ENCODE measurements around the gene WFIKKN1. TPM values are rescaled to one million over a fixed set of nuclear protein-coding genes. Genes with fewer than 3 reads are reported as not detected.

The WFIKKN1 gene
- total RNA-seq, 2 donors from 2014 or later, result 0.80 to 1.1 TPM

DNA sequence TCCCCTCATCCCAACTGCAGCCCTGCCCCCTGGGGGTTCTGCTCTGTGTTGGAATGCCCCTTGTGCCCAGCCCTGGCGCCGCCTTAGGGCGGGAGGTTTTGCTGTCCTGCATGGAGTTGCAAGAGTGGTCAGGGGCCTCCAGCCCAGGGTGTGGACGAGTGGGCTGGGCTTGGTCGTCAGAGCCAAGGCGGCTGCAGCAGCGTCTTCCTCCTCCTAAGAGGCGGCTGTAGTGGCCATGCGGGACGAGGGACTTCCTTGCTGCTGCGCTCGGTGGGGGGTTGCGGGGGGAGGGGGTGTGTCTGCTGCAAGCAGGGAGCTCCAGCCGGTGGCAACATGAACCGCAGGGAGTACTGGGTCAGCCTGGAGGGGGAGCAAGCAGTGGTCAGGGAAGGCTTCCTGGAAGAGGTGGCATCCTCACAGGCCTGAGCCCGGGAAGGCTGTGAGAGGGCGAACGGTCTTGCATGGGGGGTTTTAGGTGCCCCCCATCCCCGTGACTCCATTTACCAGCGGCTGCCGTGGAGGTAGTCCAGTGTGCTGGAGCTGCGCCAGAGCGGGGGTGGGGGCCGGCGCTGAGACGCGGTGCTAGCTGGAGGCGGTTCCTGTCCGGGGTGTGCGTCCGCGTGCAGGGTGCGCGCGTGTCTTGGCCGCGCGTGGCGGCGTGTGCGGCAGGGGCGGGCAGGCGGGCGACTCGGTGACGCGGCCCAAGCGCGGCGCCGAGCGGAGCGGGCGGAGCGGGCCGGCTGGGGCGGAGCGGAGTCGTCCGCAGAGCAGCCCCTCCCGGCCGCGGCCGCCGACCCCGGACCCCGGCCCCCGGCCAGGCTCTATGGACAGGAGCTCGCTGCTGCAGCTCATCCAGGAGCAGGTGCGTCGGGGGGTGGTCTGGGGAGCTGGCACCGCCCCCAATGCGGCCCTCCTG is 44.4 kb downstream of the WFIKKN1 start, which contains the start of gene RHBDL1:
RHBDL1 (plus strand) TSS at position 704 of the 916 bp plus-strand sequence; CDS start at position 824, 120 bp downstream.
- DNase-seq, result no peak
- peaks cover 18% of the 10 kb centered on the region for H3K36me3 ChIP-seq
- peaks cover 17% of the 10 kb centered on the region for H3K4me1 ChIP-seq
- no peak for TF ChIP-seq CTCF (IDR thresholded peaks at IDR 0.05)
- H3K9ac ChIP-seq (ENCODE audit: low read depth in 2 of 2, low read length in 2 of 2), result peak within 1 kb of the TSS; percentile 38 to 55
- no peaks in the 10 kb centered on the region for H3K9me3 ChIP-seq
- H3K27me3 ChIP-seq, result no peaks in the 10 kb centered on the region
- no peak within 1 kb of the TSS for H3K27ac ChIP-seq
- peak within 1 kb of the TSS; percentile 25 for H3K4me3 ChIP-seq
- intact Hi-C loops (cut with DNase I), result no loop called here

DNA sequence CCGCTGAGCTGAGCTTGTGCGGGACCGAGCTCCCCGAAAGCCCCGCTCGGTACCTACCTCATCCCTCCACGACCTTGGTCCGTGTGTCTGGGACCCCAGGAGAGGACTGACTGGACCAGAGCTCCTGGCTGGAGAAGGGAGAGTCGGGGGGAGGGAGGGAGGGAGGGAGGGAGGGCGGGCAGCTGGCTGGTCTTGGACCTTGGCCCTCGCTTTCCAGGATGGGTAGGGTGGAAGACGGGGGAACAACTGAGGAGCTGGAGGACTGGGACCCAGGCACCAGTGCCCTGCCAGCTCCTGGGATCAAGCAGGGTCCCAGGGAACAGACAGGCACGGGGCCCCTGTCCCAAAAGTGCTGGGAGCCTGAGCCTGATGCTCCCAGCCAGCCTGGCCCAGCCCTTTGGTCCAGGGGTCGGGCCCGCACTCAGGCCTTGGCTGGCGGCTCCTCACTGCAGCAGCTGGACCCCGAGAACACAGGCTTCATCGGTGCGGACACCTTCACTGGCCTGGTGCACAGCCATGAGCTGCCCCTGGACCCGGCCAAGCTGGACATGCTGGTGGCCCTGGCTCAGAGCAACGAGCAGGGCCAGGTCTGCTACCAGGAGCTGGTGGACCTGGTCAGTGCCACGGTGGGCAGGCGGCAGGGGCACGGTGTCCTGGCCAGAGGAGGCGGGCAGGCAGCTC is 45.2 kb downstream of the WFIKKN1 start:
- Histone ChIP-seq H3K4me1 (peaks cover 19% of the 10 kb centered on the region), H3K36me3 (peaks cover 15% of the 10 kb centered on the region), H3K9ac (ENCODE audit: low read depth in 2 of 2, low read length in 2 of 2) (peak overlapping the region in 1 of 2 donors; percentile 22), H3K27ac (no peak overlapping the region), H3K9me3 (no peaks in the 10 kb centered on the region), H3K4me3 (peak overlapping the region; percentile 25), H3K27me3 (no peaks in the 10 kb centered on the region)
- intact Hi-C loops (cut with DNase I), result no loop called here
- TF ChIP-seq CTCF (IDR thresholded peaks at IDR 0.05), result no peak
- no peak for DNase-seq

DNA sequence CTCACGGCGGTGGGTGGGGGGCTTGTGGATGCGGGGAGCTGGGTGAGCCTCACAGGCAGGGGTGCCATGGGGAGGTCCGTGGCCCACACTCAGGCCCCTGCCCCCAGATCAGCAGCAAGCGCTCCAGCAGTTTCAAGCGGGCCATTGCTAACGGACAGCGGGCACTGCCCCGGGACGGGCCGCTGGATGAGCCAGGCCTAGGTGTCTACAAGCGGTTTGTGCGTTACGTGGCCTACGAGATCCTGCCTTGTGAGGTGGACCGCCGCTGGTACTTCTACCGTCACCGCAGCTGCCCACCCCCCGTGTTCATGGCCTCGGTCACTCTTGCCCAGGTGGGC is 45.7 kb downstream of the WFIKKN1 start:
- DNase-seq, result no peak
- H3K9ac ChIP-seq (ENCODE audit: low read depth in 2 of 2, low read length in 2 of 2), result peak overlapping the region in 1 of 2 donors; percentile 22
- H3K27me3 ChIP-seq, result no peaks in the 10 kb centered on the region
- intact Hi-C loops (cut with DNase I), result no loop called here
- H3K36me3 ChIP-seq, result peaks cover 15% of the 10 kb centered on the region
- TF ChIP-seq CTCF (IDR thresholded peaks at IDR 0.05), result no peak
- H3K4me1 ChIP-seq, result peaks cover 24% of the 10 kb centered on the region
- H3K4me3 ChIP-seq, result no peak overlapping the region
- H3K27ac ChIP-seq, result no peak overlapping the region
- H3K9me3 ChIP-seq, result no peaks in the 10 kb centered on the region

- Histone ChIP-seq H3K9me3 (no peaks in the 10 kb centered on the region), H3K36me3 (peaks cover 13% of the 10 kb centered on the region), H3K4me1 (peaks cover 28% of the 10 kb centered on the region), H3K27me3 (no peaks in the 10 kb centered on the region), H3K9ac (ENCODE audit: low read depth in 2 of 2, low read length in 2 of 2) (peak overlapping the region in 1 of 2 donors; percentile 22), H3K4me3 (no peak overlapping the region), H3K27ac (no peak overlapping the region)
- TF ChIP-seq CTCF (IDR thresholded peaks at IDR 0.05), result no peak
- DNase-seq, result peak; percentile 94
- intact Hi-C loops (cut with DNase I), result no loop called here
Observed at GRCh38 chr16:676913-677312, 46.1 kb downstream of the WFIKKN1 start.

DNA sequence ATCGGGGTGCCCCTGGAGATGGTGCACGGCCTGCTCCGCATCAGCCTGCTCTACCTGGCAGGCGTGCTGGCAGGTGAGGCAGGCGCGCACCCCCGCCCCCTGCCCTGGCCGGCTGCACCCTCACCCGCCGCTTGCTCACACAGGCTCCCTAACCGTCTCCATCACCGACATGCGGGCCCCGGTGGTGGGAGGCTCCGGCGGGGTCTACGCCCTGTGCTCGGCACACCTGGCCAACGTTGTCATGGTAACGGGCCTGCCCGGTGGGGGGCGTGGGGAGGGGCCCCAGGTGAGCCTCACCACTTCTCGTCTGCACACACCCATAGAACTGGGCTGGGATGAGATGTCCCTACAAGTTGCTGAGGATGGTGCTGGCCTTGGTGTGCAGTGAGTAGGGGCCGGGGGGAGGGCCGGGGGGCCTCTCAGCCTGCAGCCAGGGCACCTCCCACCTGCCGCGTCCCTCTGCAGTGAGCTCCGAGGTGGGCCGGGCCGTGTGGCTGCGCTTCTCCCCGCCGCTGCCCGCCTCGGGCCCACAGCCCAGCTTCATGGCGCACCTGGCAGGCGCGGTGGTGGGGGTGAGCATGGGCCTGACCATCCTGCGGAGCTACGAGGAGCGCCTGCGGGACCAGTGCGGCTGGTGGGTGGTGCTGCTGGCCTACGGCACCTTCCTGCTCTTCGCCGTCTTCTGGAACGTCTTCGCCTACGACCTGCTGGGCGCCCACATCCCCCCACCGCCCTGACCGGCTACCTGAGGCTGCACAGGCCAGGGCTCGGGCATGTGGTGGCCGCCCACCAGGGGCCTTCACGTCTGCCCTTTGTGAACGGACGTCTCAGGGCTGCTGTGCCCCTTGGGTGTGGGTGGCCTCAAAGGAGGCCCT is 46.8 kb downstream of the WFIKKN1 start:
- no peaks in the 10 kb centered on the region for H3K27me3 ChIP-seq
- TF ChIP-seq CTCF (IDR thresholded peaks at IDR 0.05), result no peak
- intact Hi-C loops (cut with DNase I), result no loop called here
- no peak overlapping the region for H3K27ac ChIP-seq
- H3K4me3 ChIP-seq, result no peak overlapping the region
- peak overlapping the region in 1 of 2 donors; percentile 19 for H3K9ac ChIP-seq (ENCODE audit: low read depth in 2 of 2, low read length in 2 of 2)
- H3K36me3 ChIP-seq, result peaks cover 9% of the 10 kb centered on the region
- no peak for DNase-seq
- H3K4me1 ChIP-seq, result peaks cover 34% of the 10 kb centered on the region
- H3K9me3 ChIP-seq, result no peaks in the 10 kb centered on the region

Measured in colonic mucosa (tissue), 4 donors.